Stimulated activated CD4-positive, alpha-beta T cell treated with anti-CD3 and anti-CD28 coated beads, Interleukin-15, amount 100 ng/mL, for 48 hours (primary cell): ENCODE data around the gene PTPN1.
"Not testable (repeated sequence)": the region's sequence is repeated elsewhere in the genome, so short reads cannot be mapped to it uniquely, and the experiment has no call there.

Experiments
- DNase-seq, 2 donors: peaks; one replicate each; pipeline ENCODE4 v3.0.0-alpha.2; 2020; ENCODE audit warnings: low read depth in 2 of 2

PTPN1 gene

DNA sequence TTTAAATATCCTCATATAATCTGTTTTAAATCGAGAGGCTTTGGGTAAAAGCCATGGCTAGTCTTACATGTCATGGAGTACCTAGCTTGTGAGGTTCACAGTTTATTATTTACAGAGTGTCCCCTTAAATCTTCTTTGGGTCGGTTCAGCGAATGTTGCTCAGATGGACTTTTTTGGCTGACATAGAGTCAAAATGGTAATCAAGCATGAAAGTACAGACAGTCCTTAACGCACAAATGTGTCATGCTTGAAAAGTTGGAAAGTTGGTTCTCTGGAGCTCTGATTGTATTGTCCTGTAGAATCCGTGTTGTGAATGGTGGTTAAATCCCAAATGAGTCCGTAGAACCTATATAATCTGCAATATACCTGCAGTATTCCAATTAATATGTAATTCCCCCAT, 22.0 kb downstream of the PTPN1 start:
- no peak for DNase-seq

DNA sequence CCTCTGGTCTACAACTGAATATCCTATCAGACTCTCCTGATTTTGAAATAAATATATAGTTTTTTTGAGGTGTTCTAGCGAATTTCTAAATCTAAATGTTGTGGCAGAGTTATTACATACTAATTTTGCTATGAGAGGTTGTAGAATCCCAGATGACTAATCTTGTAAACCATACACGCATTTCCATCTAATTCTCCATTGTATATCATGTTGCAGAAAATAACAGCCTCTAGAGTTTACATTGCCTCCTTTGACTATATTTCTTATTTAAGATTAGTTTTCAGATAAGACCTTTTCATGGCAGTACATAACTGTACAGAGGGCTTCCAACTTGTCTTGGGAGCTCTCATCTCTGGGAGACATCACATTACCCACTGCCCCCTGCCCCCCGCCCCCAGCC, 22.9 kb downstream of the PTPN1 start:
- DNase-seq, result no peak

DNA sequence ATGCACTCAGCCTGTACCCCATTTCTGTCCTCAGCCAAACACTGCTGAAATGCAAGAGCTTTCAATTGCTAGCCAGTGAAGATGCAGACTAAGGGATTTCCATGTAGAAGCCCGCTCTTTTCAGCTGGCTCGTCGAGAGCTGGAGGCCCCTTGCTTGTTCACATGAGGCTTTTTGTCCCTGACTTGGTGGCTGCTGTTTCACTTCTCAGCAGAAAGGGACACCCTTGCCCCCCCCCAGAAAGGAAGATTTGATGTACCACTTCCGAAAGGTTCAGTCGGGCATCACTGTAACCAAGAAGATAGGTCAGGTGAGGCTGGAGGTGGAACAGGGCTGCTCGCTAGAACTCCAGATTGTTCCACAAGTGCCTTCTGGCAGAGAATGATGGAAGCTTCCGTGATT, 23.3 kb downstream of the PTPN1 start:
- DNase-seq, result no peak

DNA sequence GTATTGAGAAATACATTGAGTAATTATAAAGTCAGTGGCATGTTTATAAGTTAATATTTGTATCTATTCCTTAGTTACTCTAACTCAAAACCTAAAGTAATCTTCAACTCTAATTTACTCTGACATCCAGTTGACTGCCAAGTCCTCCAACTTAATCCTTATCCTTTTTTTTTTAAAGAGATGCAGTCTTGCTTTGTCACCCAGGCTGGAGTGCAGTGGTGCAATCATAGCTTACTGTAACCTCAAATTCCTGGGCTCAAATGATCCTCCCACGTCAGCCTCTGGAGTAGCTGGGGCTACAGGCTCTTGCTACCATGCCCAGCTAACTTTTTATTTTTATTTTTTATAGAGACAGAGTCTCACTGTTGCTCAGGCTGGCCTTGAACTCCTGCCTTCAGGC, 24.4 kb downstream of the PTPN1 start:
- DNase-seq, result no peak

DNA sequence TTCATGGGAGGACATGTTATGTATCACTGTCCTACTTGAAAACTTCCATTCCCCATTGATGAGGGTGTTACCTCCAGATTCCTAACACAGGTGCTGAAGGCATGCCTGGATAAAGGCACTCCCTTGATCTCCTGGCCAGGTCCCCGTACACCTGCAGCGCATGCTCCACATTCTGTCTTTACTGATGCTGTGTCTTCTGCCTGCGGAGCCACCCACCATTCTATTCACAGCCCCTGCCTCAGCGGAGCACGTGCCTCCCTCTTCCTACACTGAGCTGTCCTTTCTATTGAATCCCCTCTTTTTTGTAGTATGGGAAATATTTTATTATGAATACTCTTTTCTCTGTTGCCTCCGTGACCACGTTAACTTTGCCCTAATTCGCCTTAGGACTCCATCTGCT, 25.0 kb downstream of the PTPN1 start:
- no peak for DNase-seq

DNA sequence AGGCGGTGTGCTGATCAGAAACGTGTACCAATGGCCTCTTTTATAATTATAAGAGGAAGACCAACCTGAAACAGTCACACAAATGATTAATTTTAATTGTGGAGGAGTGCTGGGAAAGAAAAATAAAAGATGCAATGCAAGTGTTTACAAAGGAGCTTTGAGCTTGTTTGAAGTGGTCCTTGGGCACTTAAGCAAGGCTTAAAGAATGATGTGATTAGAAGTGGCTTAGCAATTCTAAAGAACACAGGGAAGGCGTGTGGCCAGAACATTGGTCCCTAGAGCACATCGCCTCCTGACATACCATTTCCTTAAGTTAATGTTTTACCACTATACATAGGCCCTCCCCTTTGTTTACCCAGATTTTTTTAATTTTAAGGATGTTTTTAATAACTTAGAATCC, 26.1 kb downstream of the PTPN1 start:
- DNase-seq, result no peak

DNA sequence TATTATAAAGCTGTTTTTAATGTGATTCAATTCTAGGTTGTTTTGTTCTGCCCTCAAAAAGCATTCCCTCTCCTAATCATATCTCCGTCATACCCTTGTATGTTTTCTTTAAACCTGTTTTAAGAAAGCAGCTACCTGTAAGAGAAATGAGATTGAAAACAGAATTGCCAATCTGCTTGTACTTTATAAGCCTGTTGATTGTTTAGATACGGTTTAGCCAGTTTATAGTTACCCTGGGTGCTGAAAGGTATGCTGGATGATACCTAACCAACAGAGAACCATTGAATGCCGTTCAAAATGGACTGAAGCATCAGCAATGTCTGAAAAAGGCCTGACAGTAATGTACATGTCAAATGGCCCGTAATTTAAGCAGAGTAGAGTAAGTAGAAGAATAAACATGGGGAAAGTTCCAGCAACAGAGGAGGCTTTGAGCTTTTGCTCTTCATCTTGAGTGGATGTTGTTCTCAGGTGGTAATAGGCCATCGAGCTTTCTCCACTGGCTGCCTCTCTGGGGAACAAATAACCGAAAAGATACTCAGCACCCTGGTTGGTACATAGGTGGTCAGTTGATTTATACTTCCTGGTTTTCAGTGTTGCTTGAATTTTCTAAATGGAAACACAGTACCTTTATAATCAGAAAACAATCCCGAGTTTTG, 27.5 kb downstream of the PTPN1 start:
- no peak for DNase-seq

DNA sequence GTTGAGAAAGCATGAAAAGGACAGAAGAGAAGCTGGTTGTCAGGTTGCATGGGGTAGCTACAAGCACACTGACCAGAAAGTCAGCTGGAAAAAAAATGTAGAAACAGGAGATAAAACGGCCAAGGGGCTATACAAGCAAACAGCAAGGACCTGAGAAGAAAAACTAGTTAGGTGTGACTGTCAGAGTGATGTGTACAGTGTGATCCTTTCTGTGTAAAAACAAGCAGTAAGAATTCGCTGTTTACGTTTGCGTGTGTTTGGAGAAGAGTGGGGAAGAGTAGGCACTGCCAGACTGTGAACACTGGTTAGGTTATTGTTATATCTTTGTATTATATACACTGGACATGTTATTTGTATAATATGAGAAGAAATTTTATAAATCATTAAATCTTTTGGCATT, 28.1 kb downstream of the PTPN1 start:
- DNase-seq, result no peak

DNA sequence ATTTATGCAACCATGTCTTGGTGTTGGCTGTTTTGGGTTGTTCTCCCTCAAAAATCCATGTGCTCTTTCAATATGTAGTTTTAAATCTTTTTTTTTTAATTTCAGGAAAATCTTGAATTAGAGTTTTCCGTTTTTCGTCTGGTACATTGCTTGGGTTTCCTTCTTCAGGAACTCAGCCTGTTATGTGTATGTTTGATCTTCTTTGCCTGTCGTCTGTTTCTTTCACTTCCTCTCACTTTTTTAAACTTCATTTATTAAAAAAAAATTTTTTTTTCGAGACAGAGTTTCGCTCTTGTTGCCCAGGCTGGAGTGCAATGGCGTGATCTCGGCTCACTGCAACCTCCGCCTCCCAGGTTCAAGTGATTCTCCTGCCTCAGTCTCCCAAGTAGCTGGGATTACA, 29.6 kb downstream of the PTPN1 start:
- not testable (repeated sequence) for DNase-seq

DNA sequence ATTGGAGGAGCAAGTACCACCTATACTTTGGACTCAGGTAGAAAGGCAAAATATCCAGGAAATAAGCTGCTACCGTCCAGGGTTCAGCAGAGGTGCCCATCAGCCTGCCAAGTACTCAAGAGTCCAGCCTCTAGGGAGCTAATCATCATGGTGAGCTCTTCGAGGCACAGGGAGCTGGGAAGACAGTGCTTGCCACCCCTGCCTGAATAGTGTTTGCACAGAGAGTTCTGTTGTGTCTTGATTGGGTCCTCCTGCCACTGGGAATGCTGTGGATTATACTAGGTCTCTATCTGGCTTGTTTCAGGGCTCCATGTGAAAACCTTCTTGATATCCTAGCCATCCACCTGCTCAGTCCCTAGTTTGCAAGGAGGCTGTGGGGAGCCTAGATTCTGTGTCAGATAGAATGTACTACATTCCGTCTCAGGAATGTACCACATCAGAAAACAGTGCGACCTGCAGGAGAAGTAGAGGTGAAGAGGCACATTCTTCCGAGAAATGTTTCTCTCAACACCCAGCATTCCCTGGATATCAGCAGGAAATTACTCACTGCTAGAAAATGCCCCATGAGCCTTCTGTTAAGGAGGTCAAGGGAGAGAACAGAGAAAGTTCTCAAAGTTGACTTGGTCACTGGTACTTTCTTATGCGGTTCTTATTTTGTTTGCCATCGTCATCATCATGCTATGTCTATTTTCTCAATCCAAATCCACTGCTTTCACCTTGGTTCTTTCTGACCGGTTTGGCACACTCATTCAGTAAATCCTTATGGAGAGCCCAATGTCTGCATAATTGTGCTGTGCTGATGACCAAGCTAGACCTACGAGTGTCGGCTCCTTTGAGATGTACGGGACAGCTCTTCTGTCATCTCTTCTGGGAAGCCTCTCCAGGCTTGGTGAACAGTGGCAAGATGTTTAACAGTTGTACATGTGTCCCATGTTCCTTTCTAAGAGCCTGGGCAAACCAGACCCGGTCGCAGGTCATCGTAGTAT, 30.7 kb downstream of the PTPN1 start:
- no peak for DNase-seq

DNA sequence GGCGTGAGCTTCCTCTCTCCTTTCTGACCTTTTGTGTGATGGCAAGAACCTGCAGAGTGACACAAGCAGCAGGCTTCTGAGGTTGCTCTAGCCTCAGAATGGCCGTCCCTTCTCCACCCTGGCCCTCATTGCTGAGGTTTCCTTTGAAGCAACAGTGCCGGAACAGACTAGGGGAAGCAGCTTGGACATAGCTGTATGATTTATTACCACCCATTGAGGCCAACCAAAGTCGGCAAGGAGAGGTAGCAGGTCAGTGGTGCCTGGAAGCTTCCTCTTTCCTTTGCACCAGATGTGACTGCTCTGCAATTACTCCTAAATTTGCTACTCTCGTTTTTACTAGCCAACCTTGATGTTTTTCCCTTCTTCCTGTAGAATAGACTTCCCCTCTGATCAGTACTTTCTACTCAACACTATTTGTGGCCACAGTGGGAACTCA, 31.4 kb downstream of the PTPN1 start:
- DNase-seq, result no peak

DNA sequence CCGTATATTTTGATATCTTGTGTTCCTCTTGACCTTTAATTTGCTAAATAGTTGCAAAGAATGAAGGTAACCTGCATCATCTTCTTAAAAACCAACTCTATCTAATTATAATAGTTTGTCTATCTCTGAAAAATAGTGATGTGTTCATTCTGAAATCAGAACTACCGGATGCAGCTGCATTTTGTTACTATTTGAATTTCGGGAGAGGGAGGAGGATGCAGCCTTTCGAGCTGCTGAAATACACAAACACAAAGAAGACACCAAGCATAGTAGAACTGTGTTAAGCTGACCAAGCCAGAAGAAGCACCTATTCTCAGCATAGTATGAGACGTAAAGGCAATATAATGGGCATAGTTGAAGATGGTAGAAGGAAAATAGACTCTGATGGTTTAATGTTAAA, 33.1 kb downstream of the PTPN1 start:
- no peak for DNase-seq

DNA sequence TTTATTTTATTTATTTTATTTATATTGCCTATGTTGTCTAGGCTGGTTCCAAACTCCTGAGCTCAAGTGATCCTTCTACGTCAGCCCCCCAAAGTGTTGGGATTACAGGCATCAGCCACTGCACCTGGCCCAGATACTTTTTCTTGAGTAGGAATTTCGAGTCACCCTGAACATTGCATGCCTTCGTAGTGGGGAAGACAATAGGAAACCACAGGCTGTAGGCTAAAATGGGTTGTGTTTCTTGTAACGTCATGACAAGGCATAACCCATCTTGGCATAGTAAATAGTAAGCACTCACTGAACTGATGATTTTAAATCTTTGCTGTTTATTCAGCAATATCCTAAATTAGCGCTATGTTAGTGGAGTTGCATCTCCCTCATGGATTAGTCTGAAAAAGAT, 34.9 kb downstream of the PTPN1 start:
- no peak for DNase-seq

DNA sequence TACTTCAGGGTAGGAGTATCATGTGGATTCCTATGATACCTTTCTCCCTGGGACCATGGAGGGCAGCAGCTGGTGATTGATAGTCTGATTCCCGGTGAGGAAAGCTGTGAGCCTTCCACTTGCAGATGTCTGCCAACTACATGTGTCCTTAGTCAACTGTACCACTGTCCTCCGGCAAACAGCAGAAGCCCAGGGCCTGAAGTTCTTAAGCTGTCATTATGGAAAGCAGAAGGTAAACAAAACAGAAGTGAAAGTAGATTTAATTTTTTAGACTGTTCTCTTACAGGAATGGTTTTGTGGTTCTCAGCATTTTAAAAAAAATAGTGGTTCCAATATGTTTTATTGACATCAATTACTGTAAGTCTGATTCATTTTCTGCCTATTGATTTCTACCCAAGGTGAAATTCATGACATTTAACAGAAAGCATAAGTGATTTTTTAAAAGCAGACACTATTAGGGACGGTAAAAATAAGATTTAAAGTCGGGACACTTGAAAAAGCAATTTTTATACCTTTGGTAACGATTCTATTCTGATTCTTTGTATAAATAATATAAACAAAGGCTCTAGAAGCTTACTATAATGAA, 36.6 kb downstream of the PTPN1 start:
- DNase-seq, result no peak

DNA sequence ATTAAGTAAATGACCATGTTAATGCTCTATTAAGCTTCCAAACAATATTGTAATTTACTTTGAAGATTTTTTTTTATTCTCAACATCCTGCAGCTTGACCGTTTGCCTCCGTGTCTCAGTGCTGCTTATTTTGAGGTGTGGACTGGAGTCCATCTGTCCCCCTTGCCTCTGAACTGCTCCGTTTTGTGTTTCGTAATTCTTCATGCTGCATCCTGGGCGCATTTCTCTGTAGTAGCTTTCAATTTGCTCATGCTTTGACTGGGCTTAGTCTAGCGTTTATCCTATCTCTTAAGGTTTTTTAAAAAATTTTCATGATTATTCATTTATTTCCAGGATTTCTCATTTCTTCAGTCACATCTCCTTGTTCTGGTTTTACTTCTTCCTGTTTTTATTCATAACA, 37.8 kb downstream of the PTPN1 start:
- DNase-seq, result no peak

DNA sequence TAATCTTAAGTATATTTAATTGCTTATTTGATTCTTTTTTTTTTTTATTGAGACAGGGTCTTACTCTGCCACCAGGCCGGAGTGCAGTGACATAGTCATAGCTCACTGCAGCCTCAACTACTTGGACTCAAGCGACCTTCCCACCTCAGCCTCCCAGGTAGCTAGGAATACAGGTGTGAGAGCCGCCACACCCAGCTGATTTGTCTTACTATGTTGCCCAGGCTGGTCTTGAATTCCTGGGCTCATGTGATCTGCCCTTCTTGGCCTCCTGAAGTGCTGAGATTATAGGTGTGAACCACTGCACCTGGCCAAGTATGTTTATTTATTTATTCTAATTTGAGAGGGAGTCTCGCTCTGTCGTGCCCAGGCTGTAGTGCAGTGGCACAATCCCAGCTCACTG, 38.2 kb downstream of the PTPN1 start:
- DNase-seq, result no peak

DNA sequence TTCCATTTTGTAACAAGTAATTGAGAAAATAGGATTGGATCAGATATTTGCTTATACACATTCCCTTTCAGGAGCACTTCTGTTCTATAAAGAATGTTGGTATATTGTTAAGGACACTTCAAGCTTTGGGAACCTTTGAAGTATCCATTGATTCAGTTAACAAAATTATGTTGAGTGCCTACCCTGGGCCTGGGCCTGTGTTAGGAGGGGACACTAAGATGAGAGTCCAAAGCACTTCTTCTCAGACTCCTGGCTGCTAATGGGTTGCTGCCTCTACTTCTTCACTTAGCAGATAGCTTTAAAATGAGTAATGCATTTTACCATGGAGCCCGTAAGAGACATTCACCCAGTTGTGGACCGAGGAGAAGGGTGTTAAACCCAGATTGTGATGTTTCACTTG, 40.3 kb downstream of the PTPN1 start:
- DNase-seq, result no peak

DNA sequence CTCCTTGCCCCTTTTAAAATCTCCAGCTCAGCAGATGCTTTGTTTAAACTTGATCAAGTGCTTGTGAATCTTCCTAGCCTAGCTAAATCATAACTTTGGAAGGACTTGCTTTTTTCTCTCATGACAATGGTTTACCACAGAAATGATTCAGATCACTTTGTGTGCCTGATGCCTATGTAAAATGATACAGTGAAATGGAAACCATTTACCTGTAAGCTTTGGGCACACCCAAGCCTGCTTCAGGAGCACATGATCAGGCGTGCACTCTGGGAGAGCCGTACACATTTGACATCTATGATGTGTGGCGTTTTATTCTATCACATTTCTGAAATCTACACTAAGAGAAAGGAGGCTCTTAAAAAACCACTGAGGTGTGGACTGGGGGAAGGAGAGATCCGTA, 41.1 kb downstream of the PTPN1 start:
- DNase-seq, result no peak

DNA sequence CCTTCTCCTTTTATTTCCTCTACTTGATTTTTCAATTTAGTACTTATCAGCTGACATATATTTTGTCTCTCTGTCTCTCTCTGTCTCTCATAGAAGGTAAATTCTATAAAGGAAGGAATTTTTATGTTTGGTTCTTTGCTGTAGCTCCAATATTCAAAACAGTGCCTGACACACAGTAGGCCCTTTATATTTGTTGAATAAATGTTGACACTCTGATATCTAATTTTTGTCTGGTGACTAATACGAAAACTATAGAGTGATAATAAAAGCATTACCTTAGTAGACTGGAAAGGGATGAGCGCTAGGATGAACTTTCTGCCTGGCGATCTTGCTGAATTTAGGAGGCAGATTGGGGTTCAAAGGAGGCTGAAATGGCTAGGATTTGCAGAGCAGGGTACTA, 42.8 kb downstream of the PTPN1 start:
- no peak for DNase-seq

DNA sequence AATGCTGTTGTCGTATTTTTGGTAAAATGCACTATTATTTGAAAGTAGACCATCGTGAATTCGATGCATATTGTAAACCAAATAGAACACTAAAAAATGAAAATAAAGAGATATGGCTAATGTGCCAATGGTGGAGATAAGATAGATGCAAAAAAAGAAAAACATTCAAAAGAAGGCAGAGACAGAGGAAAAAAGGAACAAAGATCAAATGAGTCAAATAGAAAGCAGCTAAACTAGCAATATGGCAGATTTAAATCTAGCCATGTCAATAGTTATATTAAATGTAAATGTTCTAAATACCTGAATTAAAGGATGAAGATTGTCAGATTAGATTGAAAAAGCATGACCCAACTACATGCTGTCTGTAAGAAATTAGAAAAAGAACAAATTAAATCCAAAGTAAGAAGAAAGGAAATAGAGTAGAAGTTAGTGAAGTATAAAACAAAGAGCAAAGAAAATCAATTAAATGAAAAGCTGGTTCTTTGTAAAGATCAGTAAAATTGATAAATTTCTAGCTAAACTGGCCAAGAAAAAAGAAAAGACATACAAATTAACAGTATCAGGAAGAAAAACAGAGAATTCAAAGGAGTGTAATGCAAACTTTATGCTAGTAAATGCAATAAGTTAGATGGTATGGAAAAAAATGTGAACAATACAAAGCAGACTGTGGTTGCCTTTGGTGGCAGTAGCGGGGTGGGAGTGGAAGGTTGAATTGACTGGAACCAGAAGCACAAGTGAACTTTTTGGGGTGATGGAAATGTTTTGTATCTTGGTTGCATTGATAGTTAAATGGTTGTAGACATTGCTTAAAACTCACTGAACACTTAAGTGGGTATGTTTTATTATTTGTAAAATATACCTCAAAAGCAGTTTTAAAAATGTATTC, 44.8 kb downstream of the PTPN1 start:
- no peak for DNase-seq

DNA sequence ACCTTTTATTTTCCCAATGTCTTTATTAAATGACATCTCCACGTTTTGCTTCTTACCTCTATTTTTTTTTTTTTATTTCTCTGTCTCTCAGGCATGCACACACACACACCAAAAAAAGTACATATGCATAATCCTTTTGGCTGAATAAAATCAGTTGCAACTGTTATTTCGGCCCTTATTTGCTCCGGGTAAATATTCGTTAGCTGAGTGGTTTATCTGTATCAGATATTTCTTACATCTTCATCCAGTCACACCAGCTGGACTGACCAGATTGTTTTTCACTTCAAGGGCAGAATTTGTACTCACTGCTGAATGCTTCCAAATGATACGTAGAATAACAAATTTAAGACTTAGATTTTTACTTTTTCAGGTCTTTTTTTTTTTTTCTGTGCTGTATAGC, 45.5 kb downstream of the PTPN1 start:
- DNase-seq, result no peak
